HG02970 (cell line): ENCODE data around the gene RAB11FIP5.
"Not testable (repeated sequence)": the region's sequence is repeated elsewhere in the genome, so short reads cannot be mapped to it uniquely, and the experiment has no call there.

Experiments used
- ATAC-seq: cut with Tn5 transposase; IDR thresholded peaks from one replicate; pipeline ENCODE4 v1.9.1; 2021; ENCODE audit warnings: mild to moderate bottlenecking, moderate library complexity, moderate number of reproducible peaks; ENCODE audit not compliant: unreplicated experiment, low FRiP score

Gene RAB11FIP5

DNA sequence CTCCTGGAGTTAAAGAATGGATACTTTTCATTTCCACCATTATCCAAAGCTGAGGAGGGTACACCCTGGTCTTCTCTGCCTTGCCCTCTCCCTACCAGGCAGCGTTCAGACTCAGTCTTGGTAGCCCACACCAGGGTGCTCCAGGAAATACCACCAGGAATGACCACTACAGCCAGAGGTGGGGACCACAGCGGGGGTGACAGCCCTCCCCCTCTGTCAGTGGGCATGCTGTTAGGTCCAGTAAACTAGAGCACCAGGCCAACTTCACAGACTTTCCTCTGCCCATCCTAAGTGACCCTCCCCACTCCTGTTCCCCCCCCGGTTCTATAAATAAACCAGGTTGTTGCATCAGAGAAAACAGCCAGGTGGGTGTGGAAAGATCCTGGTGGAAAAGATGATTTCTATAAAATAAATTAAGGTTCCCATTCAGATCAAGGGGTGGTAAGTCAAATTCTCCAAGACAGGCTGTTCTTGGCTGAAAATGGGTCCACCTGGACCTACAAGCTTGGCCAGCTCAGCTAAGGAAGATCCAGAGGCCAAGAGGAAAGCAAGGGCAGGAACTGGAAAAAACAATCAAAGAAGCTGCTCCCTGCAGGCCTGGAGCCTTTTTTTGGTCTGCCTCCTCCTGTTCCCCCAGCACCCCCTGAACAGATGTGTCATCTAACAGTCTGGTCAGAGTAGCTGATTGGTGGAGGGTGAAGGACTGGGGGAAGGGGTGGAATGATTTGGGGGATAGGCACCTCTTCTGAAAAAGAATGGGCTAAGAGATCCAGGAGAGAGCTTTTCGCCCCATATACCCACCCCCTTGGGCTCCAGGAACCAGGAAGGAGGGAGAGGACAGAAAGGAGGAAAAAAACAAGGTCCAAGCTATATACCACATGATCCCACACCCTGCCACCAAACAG is 2.3 kb downstream of the RAB11FIP5 start:
- ATAC-seq, result no peak

DNA sequence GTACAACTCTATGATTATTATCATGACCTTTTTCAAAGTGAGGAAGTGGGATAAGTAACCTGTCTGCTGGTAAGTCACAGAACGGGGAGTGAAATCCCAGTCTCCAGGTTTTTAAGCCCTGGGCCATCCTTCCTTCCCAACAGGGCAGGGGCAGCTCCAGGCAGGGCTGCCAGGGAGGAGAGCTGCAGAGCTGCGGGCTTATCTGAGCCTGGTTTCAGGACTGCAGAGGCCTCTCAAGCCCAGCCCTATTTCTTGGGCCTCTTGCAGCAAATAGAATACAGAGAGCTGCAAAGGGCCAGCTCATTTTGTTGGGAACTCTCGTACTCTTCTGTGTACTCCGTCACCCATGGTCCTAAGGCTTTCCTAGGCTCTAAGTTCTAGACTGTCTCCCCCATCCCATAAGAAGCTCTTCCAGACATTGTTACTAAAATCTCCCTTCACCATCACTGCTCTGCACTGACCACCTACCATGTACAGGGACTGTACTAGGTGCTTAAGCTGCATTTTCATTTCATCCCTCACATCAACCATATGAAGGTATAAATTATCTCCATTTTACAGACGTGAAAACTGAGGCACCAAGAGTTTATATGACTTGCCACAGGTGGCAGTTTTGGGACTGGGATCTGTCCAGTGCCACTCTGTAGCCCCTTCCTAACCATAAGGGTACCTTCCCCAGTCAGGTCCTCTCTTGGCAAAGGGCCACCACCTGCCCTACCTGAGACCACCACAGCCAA is 3.1 kb downstream of the RAB11FIP5 start:
- ATAC-seq, result no peak

- no peak for ATAC-seq
These were observed 5.4 kb downstream of the RAB11FIP5 start for GRCh38 chr2:73107211-73107926.

DNA sequence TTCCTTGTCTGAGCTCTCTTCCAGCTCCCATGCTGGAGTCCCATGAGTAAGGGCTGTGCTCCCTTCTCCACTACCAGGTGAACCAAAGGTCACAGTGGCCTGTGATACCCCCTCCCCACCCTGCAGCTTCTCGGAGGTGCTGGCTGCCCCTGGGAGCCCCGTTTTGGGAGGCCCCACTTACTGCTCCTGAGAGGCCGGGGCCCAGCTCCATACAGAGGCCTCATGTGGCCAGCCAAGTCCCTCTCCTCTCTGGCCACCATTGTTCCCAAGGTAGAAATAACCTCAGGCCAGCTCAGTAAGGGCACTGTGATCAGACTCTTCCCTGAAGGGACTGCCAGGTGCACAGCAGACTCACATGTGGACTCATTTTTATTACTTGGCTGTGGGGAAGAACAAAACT is 6.0 kb downstream of the RAB11FIP5 start:
- ATAC-seq, result no peak

GRCh38 chr2:73105511-73105971 is 7.2 kb downstream of the RAB11FIP5 start:
- ATAC-seq, result no peak

DNA sequence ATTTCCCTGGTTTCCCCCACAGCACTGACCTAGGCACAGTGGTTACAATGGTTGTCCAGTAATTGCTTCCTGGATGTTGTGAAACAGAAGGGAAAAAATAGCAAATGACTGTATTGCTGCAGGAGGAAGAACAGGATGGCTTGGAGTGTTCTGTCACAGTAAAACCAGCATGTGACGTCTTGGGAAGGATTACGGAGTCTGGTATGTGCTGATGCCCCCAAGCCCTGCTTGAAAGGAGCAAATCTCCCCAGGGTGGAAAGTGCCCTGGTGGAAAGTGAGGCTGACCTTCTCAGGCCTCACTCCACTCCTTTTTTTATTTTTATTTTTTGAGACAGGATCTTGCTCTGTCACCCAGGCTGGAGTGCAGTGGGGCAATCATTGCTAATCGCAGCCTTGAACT is 7.8 kb downstream of the RAB11FIP5 start:
- ATAC-seq, result no peak

DNA sequence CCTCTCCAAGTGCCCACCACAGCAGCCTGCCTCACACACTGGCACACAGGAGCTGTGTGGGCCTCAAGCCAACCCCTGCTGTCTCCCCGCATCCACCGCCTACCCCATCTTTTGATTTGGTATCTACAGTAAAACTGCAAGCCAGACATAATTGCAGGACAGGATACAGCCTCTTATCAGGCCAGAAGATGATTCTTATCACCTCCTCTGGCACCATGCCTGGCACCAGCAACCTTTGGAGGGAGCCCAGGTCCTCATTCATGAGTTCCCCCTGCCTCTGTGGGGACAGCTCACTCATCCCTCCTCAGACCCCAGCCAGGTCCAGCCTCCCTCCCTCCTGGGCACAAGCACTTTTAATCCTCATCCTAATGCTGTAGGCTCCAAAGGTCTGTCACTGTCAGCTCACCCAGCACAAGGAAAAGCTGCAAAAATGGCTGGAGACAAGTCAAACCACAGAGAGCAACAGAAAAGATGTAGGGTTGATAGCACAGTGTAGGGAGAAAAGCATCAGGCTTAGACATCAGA is 9.7 kb downstream of the RAB11FIP5 start:
- ATAC-seq, result no peak

DNA sequence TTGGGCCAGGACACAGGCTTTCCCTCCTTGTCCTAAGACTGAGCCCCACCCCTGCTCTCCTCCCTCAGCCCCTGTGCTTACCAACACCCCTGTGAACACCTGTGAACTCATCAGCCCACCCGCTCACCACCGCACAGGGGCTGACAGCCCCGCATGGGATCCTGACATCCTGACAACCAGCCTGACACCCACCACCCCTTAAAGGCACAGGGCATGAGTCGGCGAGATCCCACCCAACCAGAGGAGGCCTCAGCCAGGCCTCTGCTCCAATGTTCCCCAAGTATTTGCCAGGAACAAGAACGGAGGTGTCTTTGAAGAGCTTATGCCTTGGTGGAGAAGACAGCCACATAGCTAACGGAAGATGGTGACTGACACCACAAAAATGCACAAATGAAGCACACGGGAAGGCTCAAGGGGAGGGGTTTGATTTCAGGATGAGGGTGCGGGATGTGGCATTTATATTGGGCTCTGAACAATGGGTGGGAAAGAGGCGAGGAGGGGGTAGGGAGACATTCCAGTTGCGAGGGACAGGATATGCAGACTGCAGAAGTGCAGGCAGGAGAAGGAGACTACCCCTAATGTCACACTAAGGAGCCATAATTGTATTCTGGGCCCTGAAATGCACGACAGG is 11.0 kb downstream of the RAB11FIP5 start:
- ATAC-seq, result no peak

DNA sequence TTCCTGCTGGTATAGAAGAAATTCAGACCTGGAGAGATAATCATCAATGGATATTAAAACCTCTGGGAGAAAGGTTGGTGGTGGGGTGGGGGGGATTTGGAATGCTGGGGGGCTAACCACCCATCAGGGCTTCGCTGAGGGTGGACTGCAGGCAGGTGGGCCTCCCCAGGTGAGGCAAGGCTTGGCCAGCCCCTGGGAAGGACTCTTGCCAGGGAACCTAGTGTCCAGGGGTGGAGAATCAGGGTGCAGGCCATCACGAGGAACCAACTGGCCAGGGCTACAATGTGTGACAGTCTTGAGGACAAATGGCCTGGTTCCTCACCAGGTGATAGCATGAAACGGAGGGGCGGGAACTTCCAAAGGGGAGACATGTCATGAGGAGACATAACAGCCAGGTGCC is 11.8 kb downstream of the RAB11FIP5 start:
- ATAC-seq, result no peak

DNA sequence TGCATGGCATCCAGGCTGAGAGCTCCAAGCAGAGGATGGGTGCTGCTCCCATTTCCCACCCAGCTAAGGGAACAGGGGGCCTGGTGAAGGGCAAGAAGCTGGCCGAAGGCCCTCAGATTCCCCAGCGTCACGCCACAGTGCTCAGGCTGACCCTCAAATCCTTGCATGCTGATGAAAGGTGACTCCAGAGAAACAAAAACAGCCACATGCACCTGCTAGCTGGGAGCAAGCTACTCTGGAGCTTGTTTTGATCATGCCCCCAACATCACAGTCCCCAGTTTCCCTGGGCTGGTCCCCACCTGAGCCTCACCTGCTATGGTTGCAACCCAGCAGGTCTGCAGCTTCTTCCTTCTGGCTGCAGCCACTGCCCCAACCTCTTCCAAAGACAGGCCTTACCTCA is 13.3 kb downstream of the RAB11FIP5 start:
- ATAC-seq, result no peak

DNA sequence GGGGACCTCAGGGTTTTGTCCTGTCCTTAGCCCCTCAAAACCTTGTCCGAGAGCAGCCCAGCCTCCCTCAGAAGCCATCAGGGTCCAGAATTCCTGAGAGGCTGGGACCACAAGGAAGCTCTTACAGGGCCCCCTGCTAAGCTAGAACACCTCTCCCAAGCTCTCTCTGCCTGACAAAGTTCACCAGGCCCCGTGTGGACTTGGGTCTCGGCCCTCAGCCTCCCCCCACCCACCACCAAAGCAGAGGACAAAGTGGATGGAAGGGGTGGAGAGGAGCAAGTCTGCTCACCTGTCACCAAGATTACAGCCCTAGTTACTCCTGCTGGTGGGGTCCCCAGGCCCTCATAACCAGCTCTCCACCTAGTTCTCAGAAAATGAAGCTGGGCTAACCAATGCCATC is 16.8 kb downstream of the RAB11FIP5 start:
- ATAC-seq, result no peak

GRCh38 chr2:73093601-73094218 is 19.0 kb downstream of the RAB11FIP5 start:
- not testable (repeated sequence) for ATAC-seq

DNA sequence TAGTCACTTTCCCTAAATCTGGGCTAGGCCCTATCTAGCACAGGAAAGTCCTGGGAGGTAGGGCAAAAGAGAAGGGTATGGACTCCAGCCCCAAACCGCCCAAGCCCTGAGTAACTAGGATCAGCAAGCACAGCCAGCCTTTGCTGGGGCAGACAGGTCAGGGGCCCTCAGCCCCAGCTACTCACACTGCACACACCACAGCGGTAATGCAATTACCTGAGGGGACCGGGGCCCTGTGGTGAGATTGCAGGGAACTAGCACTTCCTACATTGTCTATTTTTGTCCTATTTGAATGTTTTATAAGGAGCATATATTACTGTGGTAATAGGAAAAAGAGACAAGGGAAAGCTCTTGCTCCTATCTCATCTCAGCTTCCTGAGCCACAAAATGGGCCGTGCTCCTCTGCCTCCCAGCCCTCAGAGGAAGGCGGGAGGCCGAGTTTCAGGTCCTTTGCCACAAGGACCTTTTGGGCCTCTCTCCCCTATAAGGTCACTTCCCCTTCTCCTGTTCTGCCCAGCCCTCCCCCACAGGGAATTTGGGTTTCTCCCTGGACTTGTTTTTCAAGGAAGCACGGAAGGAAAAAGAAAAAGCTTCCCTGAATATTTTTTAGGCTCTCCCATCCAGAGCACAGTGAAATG is 20.5 kb downstream of the RAB11FIP5 start:
- no peak for ATAC-seq

DNA sequence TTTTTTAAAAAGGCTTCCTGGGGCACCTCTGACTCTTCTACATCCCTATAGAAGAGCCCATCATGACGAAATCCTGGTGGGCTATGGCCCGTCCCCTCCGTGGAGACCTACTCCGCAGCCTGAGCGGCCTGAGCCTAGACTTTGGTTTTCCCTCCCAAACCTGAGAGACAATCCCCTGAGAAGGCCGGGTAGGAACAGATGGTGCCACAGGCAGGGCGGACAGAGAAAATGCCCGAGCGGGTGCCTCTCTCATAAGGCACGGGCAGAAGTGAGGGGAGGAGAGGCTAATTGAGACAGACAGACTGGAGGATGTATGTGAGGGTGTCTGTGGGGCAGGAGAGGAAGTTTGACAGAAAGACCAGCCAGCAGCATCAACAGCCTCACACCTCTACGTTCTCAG is 21.1 kb downstream of the RAB11FIP5 start:
- ATAC-seq, result no peak

DNA sequence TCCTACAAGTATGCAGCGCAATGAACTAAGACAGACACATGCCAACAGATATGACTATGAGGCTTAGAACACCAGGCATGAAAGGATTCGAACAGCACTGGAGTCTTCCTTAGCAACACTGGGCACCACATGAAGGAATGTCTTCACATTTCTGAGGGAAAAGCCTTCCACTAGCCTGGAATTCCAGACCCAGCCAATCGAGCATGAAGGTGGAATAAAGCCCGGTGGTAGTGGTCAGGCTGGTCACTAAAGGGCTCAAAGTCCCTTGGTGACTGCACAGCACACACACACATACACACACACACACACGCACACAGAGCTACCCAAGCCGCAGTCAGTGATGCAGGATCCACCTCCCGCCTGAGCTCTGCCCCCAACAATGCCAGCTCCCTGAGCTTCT is 21.6 kb downstream of the RAB11FIP5 start:
- no peak for ATAC-seq

DNA sequence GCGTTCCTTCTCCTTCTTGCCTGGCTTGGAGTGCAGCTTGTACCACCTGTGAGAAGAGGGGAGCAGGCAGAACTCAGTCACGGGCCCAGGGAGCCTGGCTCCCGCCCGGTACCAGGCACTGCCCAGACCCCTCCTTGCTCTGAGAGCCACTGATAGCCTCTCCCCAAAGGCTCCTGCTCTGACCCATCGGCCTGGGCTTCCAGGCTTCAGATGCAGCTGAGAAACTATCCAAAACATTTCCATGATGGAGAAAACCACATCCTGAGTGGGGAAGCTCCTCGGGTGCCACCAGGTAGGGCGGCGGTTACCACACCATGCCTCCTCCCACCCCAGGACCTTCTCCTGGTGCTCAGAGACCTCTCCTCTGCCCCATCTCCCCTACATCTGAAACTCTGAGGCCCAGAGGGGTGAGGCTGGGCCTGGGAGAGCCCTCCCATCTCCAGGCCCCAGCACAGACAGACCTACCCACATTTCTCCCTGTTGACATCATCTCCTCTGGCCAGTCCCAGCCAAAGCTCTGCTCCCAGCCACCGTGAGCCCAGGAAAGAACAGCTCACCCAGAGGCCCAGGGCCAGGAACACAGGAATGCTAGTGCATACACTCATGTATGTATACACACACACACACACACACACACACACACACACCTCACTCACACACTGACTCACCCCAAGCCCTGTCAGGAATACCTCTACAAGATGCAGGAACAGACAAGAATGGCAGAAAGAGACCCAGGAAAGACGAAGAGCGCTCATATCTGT is 23.3 kb downstream of the RAB11FIP5 start:
- no peak for ATAC-seq

GRCh38 chr2:73088703-73089102 is 24.0 kb downstream of the RAB11FIP5 start:
- ATAC-seq, result no peak

- ATAC-seq, result no peak
These were observed 24.5 kb downstream of the RAB11FIP5 start for GRCh38 chr2:73088211-73088610.

- ATAC-seq, result no peak
These were observed 25.4 kb downstream of the RAB11FIP5 start for GRCh38 chr2:73087311-73087710.
